GM12873 (cell line): ENCODE data around the gene SEPTIN8.

Experiments
- CTCF ChIP-seq: IDR thresholded peaks from 2 replicates; pipeline ENCODE4 v1.5.1; 2012; ENCODE audit warnings: low read depth, mild to moderate bottlenecking, moderate library complexity, low read length, control low read depth; ENCODE audit not compliant: insufficient read depth; ENCODE audit errors: missing control alignments

The SEPTIN8 gene

GRCh38 chr5:132822650-132823480 lies 45.8 kb upstream of the SEPTIN8 start:
- peak; percentile 4 for TF ChIP-seq CTCF

- no peak for TF ChIP-seq CTCF
Observed at GRCh38 chr5:132821791-132822190, 44.8 kb upstream of the SEPTIN8 start.

DNA sequence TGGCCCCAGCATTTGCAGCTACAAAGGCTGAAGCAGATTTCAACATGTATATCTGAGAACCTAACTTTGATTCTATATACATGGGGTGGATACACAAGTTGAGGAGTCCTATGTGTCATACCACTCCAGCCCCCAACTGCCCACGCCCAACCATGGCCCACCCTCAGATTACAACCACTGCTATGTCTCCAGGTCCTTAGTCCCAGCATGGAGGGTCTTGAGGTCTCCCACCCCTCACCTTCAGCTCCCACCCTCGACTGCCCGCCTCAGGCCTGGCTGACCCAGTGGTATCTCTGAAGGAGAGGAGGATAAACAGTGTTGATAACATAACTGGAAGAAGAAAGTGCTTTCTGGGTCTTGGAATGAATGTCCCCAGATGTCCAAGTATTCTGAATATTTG lies 44.3 kb upstream of the SEPTIN8 start:
- TF ChIP-seq CTCF, result no peak

DNA sequence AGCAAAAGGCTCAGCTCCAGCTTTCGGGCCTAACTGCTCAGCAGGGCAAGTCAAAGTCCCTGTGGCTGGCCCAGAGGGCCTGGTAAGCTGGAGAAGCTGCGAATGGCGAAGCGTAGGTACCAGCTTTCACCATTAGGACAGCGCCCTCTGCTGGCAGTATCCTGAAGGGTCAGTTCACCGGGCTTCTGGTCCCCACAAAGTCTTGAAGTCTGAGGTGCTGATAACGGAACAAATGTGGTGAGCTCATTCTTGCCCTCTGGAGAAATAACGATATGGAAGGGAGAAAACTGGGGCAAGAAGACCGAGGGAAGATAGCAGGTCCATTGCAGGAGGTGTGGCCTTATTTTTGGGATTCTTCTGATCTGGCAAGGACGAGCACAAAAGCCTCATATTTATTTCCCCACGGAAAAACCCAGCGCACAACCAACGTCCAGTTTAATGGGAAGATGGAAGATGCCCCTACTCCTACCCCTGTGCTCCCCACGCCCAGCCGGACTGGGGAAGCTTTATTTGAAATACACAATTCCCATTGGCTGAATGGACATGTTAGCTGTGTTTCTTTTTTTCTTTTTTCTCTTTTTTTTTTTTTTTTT lies 43.2 kb upstream of the SEPTIN8 start:
- TF ChIP-seq CTCF, result peak; percentile 94

GRCh38 chr5:132819468-132819867 lies 42.4 kb upstream of the SEPTIN8 start:
- no peak for TF ChIP-seq CTCF

GRCh38 chr5:132817011-132817410 lies 40.0 kb upstream of the SEPTIN8 start:
- no peak for TF ChIP-seq CTCF

GRCh38 chr5:132816554-132816953 lies 39.5 kb upstream of the SEPTIN8 start:
- no peak for TF ChIP-seq CTCF
